NCI-H146 treated with DMSO at 0.1 percent for 48 hours (cell line): ENCODE data around the gene THSD7A.

Source experiments
- DNase-seq: peaks from one replicate; lab custom pipeline; 2025; ENCODE audit not compliant: unreplicated experiment; lab: John Stamatoyannopoulos, UW

Gene THSD7A

DNA sequence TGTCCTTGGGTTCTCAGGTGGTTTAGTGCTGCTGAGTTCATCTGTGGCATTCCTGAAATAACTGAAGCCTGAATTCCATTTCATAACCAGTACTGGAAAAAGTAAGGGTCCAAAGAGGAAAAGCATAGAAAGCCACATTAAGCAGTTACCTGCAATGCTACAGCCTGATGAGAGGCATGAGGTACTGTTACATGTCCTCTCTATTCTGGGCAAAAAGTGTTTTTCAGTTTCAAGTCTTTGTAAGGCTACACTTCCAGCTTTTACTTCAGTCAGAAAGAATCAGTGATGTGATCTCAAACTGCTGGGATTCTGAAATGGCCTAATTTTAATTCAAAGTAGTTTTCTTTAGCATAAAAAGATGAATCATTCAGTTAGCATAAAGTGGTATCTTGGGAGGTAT lies 488.9 kb downstream of the THSD7A start:
- DNase-seq: no peak

- peak; percentile 56 for DNase-seq
Observed at GRCh38 chr7:11341285-11341944, 490.6 kb downstream of the THSD7A start.

DNA sequence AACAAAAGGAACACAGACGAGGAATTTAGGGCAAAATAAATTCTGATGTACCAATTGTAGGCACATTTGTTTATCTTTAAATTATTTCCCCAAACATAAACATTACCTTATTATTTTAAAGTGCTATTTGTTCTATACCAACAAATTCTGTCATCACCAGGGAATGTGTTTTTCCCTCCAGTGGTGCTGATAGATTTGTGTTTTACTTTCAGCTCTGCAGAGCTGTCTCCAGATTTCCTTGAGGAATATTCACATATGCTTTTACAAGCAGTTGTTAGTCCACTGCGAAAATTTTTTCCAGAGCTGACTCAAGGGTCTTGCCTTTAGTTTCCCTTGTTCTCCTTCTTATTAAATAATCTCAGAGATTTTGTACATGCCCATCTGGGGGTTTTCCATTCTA lies 495.6 kb downstream of the THSD7A start:
- DNase-seq: no peak

DNA sequence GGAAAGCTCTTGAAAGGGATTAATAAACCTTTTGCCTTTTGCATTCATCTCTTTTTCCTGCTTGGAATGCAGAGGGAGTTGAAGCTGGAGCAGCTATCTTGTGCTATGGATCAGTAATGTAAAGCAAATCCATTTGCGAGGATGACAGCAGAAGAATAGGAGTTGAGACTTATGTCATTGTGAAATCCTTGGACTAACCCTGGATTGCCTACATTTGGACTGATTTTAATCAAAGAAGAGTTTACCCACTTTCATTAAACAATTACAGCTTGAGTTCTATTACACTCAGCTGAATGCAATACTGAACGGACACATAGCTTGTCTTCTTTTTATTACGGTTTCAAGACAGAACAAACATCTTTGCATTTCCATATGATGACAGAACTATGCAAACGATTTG lies 496.1 kb downstream of the THSD7A start:
- DNase-seq: no peak

DNA sequence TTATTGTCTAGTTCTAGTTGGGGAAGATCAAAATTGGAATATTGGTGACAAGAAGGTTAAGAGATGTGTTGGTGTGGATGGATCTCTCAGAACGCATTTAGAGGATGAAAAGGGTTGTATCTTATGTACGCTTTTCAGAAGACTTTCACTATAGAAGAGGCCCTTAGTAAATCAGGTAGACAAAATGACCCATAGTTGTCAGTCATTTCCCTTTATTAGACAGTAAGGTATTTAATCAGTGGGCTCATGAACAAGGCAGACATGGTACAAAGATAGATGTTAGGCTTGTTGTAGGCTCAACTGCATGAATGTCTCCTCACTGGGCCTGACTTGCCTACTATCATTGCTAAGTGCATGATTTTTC lies 499.2 kb downstream of the THSD7A start:
- no peak for DNase-seq

GRCh38 chr7:11332186-11332864 lies 499.7 kb downstream of the THSD7A start:
- no peak for DNase-seq

DNA sequence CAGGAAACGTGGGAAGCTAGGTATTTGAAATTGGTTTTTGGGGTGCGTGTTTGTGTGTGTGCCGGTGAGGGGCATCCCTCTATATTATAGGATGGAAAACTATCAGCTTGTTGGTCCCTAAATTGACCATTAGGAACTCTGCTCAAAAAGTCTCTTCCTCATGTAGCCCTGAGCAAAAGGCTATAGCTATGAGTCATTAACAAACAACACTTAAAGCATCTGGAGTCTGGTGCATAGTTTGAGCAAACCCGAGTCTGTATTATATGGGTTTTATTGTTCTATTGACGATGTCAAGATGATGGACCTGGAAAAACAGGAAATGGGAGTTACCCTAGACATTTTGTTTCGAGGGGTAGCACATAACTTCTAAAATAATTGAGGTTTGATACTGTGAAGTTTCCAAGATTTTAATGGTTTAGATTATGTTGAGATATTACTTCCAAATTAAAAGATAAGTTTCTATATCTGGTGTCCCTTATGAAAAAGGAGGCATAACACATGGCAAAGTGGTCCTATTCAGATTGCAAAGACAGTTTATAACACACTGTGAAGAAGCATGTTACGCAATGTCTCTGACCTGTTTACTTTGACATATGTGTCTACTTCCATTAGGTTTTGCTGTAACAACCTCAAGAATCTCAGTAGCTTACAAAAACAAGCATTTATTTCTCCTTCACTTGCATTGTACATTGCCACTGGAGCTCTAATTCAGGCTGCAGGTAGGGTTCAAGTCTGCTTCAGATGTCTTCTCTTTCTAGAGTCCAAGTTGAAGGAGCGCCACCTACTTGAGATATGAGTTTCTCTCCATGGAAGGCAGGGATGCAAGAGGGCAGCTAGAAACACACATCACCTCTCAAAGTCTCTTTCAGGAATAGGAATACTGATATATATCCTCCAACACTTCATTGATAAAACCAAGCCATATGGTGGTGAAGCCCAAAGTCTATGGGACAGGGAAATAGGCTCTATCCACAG lies 500.6 kb downstream of the THSD7A start:
- DNase-seq: no peak

DNA sequence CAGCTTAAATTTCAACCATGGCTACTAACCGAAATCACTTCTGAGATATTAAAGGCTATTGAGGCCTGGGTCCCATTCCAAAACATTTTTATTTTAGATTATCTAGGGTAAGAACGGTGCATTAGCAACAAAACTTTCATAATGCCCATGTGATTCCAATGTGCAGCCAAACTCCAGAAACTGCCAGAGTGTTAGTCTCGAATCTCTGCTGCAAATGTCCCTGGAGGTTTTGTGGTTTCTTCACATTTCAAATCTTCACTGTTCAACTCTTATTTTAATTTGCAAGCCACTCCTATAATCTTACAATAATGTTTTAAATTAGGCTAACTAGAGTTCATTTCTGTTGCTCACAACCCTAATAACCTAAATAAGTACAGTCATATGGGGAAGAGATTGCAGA lies 501.3 kb downstream of the THSD7A start:
- no peak for DNase-seq

GRCh38 chr7:11330208-11330607 lies 501.8 kb downstream of the THSD7A start:
- DNase-seq: no peak

DNA sequence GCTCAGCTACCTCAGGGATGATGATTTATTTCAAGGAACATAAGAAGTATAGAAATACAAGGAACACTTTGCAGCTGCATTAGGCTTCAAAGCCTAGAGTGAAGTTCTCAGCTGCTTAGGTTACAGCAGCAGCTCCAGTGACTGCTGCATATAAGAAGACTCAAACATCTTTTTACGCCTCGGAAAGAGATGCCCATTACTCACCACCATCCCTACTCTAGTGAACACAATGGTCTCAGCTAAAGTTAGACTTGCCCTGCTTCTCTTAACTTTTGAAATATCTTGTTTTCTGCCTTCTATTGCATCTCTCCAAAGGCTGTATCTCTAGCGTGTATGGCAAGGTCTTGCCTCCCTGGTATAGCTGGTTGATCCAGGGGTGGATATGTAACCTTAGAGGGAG lies 502.4 kb downstream of the THSD7A start:
- DNase-seq: no peak

GRCh38 chr7:11328309-11328708 lies 503.7 kb downstream of the THSD7A start:
- DNase-seq: no peak

DNA sequence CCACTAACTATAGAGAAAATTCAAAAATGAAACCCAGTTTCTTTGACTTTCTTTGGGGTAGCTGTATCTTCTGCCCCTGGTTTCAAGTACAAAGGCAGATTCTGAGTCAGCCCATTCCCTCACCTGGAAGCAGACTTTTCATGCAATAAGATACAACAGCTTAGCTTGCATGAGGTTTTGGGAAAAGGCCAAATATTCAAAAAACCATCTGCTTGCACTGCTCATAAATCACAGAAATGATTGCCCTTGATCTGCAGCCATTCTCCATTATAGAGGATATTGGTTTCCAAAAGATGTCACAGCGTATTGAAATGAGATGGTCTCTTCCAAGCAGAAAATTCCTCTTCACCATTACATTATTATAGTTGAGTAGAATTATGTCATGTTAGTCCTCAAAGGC lies 504.4 kb downstream of the THSD7A start:
- no peak for DNase-seq
